ENCODE results near the gene TIGAR. TPM values are rescaled to one million over a fixed set of nuclear protein-coding genes. Genes with fewer than 3 reads are reported as not detected.

TIGAR gene
- total RNA-seq, 1 donor from 2014 or later, result 18.1 TPM

DNA sequence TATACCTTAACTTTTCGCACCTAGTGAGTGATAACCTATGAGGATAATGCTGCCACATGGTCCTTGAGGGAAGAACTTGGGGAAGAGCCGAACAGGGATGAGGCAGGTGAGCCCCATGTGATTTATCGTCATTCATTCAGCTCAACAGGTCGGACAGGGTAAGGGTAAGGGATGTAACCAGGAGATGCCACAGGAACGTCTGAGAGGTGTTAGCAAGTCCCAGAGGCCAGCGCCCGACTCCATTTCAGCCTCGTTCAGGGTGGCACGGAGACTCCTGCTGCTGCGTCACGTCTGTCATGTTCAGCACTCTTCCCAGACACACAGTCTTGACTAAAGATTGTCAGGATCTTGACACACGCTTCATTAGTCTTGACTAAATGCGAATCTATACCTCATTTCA, 23.4 kb upstream of the TIGAR start:
- Histone ChIP-seq H3K9ac (no peak overlapping the region), H3K9me3 (ENCODE audit: low read depth) (no peaks in the 10 kb centered on the region), H3K36me3 (no peaks in the 10 kb centered on the region), H3K79me2 (ENCODE audit: low read depth) (peaks cover 18% of the 10 kb centered on the region), H3K4me2 (no peak overlapping the region), H3K27me3 (no peaks in the 10 kb centered on the region), H3K4me1 (peaks cover 23% of the 10 kb centered on the region), H3K4me3 (no peak overlapping the region), H3K27ac (no peak overlapping the region), H2AFZ (replicated peaks) (no peak overlapping the region), H3F3A (ENCODE audit: low read depth) (peaks cover 15% of the 10 kb centered on the region), H4K20me1 (ENCODE audit: low read depth) (peaks cover 79% of the 10 kb centered on the region)
- DNase-seq (ENCODE audit: low spot score), result no peak
- Mint-ChIP-seq H3K27ac (no peak overlapping the region), H3K27me3 (ENCODE audit: insufficient read depth, low read depth) (peaks cover 2% of the 10 kb centered on the region), H3K36me3 (peaks cover 65% of the 10 kb centered on the region), H3K4me3 (no peak overlapping the region), H3K4me1 (peaks cover 20% of the 10 kb centered on the region), H3K9me3 (no peaks in the 10 kb centered on the region)
- TF ChIP-seq, protein P1, sequence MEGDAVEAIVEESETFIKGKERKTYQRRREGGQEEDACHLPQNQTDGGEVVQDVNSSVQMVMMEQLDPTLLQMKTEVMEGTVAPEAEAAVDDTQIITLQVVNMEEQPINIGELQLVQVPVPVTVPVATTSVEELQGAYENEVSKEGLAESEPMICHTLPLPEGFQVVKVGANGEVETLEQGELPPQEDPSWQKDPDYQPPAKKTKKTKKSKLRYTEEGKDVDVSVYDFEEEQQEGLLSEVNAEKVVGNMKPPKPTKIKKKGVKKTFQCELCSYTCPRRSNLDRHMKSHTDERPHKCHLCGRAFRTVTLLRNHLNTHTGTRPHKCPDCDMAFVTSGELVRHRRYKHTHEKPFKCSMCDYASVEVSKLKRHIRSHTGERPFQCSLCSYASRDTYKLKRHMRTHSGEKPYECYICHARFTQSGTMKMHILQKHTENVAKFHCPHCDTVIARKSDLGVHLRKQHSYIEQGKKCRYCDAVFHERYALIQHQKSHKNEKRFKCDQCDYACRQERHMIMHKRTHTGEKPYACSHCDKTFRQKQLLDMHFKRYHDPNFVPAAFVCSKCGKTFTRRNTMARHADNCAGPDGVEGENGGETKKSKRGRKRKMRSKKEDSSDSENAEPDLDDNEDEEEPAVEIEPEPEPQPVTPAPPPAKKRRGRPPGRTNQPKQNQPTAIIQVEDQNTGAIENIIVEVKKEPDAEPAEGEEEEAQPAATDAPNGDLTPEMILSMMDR (IDR thresholded peaks at IDR 0.05), result no peak
- TF ChIP-seq EZH2 (IDR thresholded peaks at IDR 0.05) (no peak), EZH2phosphoT487 (IDR thresholded peaks at IDR 0.05) (no peak)

DNA sequence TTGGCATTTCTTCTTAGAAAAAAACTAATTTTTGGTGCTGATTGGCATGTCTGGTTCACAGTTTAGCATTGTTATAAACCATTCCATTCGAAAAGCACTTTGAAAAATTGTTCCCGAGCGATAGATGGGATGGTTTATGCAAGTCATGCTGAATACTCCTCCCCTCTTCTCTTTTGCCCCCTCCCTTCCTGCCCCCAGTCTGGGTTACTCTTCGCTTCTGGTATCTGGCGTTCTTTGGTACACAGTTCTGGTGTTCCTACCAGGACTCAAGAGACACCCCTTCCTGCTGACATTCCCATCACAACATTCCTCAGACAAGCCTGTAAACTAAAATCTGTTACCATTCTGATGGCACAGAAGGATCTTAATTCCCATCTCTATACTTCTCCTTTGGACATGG, 20.1 kb upstream of the TIGAR start:
- no peaks in the 10 kb centered on the region for H3K4me1 Mint-ChIP-seq
- Histone ChIP-seq H3K9me3 (ENCODE audit: low read depth) (no peaks in the 10 kb centered on the region), H3K79me2 (ENCODE audit: low read depth) (no peaks in the 10 kb centered on the region), H3K27me3 (no peaks in the 10 kb centered on the region), H4K20me1 (ENCODE audit: low read depth) (peaks cover 56% of the 10 kb centered on the region), H3K4me1 (no peaks in the 10 kb centered on the region), H3K9ac (no peak overlapping the region), H3K36me3 (no peaks in the 10 kb centered on the region), H3K4me3 (no peak overlapping the region), H3K4me2 (no peak overlapping the region), H3K27ac (no peak overlapping the region), H3F3A (ENCODE audit: low read depth) (peaks cover 6% of the 10 kb centered on the region), H2AFZ (replicated peaks) (no peak overlapping the region)
- no peak overlapping the region for H3K4me3 Mint-ChIP-seq
- TF ChIP-seq, protein P1 (IDR thresholded peaks at IDR 0.05), result no peak
- TF ChIP-seq EZH2 (IDR thresholded peaks at IDR 0.05) (no peak), EZH2phosphoT487 (IDR thresholded peaks at IDR 0.05) (no peak)
- H3K27me3 Mint-ChIP-seq (ENCODE audit: insufficient read depth, low read depth), result peaks cover 2% of the 10 kb centered on the region
- H3K36me3 Mint-ChIP-seq, result peaks cover 55% of the 10 kb centered on the region
- H3K27ac Mint-ChIP-seq, result no peak overlapping the region
- no peak for DNase-seq (ENCODE audit: low spot score)
- H3K9me3 Mint-ChIP-seq, result no peaks in the 10 kb centered on the region

DNA sequence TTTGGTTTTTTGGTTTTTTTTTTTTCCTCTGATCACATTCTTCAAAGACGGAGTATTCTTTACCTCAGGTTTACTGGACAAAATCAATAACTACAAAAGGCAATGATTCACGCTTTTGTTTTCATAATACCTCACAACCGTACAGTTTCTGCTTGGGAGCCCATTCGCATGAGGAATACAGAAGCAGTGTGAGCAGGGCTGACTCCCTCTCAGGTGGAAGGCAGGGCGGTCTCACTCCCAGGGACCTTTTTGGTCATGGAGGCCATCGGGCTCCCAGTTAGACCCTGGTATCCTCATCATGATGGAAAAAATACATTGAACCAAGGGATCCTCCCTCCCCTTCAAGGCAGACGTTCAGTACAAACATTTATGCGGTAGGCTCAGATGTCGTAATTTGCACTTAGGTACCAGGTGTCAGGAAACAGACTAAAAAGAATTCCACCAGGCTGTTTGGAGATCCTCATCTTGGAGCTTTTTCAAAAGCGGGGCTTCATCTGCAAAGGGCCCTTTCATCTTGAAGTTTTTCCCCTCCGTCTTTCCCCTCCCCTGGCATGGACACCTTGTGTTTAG, 19.0 kb upstream of the TIGAR start:
- Histone ChIP-seq H3K36me3 (no peaks in the 10 kb centered on the region), H3K27ac (no peak overlapping the region), H3K4me3 (no peak overlapping the region), H3K4me2 (no peak overlapping the region), H4K20me1 (ENCODE audit: low read depth) (peaks cover 52% of the 10 kb centered on the region), H3K4me1 (peaks cover 8% of the 10 kb centered on the region), H3K27me3 (no peaks in the 10 kb centered on the region), H2AFZ (replicated peaks) (no peak overlapping the region), H3K9me3 (ENCODE audit: low read depth) (no peaks in the 10 kb centered on the region), H3K9ac (no peak overlapping the region), H3F3A (ENCODE audit: low read depth) (peaks cover 12% of the 10 kb centered on the region), H3K79me2 (ENCODE audit: low read depth) (no peaks in the 10 kb centered on the region)
- no peak for TF ChIP-seq EZH2phosphoT487 (IDR thresholded peaks at IDR 0.05)
- TF ChIP-seq EZH2 (IDR thresholded peaks at IDR 0.05), result no peak
- TF ChIP-seq, protein P1 (IDR thresholded peaks at IDR 0.05), result no peak
- Mint-ChIP-seq H3K4me1 (peaks cover 10% of the 10 kb centered on the region), H3K9me3 (no peaks in the 10 kb centered on the region), H3K36me3 (peaks cover 51% of the 10 kb centered on the region), H3K27me3 (ENCODE audit: insufficient read depth, low read depth) (peaks cover 2% of the 10 kb centered on the region), H3K27ac (no peak overlapping the region), H3K4me3 (no peak overlapping the region)
- no peak for DNase-seq (ENCODE audit: low spot score)

Measured in neural progenitor cell (in vitro differentiated cells).